ENCODE results near the gene MYO16. TPM values are rescaled to one million over a fixed set of nuclear protein-coding genes. Genes with fewer than 3 reads are reported as not detected.

The MYO16 gene
- total and polyA plus RNA-seq, 2 donors (not counting 1 experiment from before 2014, with no cell fraction given) = under 0.01 to 0.01 TPM

DNA sequence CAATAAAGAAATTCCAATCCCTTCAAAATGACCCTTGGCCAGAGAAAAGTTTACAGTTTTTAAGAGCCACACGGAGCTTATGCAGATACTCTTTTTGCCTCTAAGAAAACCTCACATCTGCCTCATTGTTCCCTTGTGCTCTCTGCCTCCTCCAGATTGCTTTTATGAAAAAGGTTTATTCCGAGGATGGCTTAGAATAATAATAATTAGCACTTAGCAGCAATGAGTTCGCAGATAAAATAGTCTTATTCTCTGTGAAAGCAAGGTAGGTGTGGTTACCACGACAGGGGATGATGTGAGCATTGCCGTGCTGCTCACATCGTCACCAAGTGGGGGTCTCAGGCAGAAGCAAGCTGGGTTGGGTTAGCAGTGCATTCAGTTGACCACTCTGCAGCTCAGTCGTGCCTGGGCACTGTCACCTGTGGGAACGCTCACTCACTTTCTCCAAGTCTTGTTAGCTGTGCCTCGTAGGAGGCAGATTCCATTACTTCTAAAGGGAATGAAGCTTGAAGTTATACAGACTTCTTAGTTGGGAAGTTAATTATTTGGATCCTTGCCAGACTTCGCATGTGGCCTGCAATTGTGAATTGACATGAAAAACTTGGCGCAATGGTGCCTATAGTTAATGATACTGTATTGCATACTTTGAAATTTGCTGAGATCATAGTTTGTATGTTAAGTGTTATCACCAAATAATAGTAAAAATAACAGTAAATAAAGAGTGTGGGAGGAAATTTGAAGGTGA lies 157.2 kb downstream of the MYO16 start:
- DNase-seq (ENCODE audit: low read depth in 2 of 2) = peak in 1 of 2 donors; percentile 1

DNA sequence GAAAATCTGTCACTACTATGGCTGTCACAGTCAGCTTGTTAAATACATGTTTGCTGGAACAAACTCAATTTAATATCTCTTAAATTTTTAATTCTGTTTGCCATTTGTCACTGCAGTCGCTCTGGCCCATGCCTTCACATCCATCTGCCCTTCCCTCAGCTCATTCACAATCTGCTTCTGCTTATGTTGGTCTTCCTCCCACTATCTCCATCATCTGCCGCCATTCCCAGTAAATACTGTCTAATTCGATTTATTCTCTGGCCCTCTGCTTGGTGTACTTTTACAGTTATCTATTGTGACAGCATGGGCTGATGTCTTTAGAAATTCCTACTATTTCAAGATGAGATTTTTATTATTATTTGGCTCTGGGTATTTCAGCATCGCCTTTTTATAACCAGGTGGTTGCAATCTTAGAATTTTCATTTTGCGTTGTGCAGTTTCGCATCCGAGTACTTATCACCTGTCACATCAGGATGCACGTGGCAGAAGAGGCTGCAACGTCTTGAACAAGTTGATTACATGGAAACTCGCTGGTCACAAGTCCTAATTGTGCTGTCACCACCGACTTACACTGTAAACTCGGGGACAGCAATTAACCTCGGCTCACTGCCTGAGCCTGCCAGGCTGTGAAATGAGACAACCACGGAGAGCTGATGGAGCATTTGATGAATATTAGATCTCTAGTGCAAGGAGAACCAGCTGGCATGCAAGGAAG lies 158.4 kb downstream of the MYO16 start:
- no peak for DNase-seq (ENCODE audit: low read depth in 2 of 2)
- Histone ChIP-seq H3K36me3 (ENCODE audit: control insufficient read depth, insufficient read depth, low read length) (no peaks in the 10 kb centered on the region), H3K27me3 (ENCODE audit: control insufficient read depth, insufficient read depth, low read length) (no peaks in the 10 kb centered on the region), H3K9ac (ENCODE audit: insufficient read depth, low read length) (no peak overlapping the region), H3K4me1 (ENCODE audit: control insufficient read depth, extremely low read depth, insufficient read depth, low read length) (no peaks in the 10 kb centered on the region), H4K20me1 (ENCODE audit: control insufficient read depth, extremely low read depth, insufficient read depth, low read length) (no peaks in the 10 kb centered on the region), H3K4me3 (replicated peaks in 1 of 4; ENCODE audit: control extremely low read depth in 1 of 4, insufficient read depth in 1 of 4, low read depth in 3 of 4, low read length in 4 of 4) (no peak overlapping the region), H3K4me2 (ENCODE audit: extremely low read depth, insufficient read depth, low read length) (no peak overlapping the region), H2AFZ (ENCODE audit: low read length) (no peak overlapping the region), H3K9me3 (ENCODE audit: control insufficient read depth, insufficient read depth, low read depth, low read length) (no peaks in the 10 kb centered on the region), H3K27ac (ENCODE audit: insufficient read depth, low read length) (no peak overlapping the region), H3K79me2 (ENCODE audit: control insufficient read depth, insufficient read depth, low read length) (no peaks in the 10 kb centered on the region)
- TF ChIP-seq EZH2 (IDR thresholded peaks at IDR 0.05; ENCODE audit: low read length, missing control alignments) = no peak
- TF ChIP-seq, protein P1, sequence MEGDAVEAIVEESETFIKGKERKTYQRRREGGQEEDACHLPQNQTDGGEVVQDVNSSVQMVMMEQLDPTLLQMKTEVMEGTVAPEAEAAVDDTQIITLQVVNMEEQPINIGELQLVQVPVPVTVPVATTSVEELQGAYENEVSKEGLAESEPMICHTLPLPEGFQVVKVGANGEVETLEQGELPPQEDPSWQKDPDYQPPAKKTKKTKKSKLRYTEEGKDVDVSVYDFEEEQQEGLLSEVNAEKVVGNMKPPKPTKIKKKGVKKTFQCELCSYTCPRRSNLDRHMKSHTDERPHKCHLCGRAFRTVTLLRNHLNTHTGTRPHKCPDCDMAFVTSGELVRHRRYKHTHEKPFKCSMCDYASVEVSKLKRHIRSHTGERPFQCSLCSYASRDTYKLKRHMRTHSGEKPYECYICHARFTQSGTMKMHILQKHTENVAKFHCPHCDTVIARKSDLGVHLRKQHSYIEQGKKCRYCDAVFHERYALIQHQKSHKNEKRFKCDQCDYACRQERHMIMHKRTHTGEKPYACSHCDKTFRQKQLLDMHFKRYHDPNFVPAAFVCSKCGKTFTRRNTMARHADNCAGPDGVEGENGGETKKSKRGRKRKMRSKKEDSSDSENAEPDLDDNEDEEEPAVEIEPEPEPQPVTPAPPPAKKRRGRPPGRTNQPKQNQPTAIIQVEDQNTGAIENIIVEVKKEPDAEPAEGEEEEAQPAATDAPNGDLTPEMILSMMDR (conservative IDR thresholded peaks at IDR 0.05 in 1 of 2, IDR thresholded peaks at IDR 0.05 in 1 of 2; ENCODE audit: low read depth in 1 of 2, low read length in 2 of 2) = no peak

More for the DNA sequence above, 157.2 kb downstream of the MYO16 start:
- H3K27me3 ChIP-seq (ENCODE audit: control insufficient read depth, insufficient read depth, low read length) = no peaks in the 10 kb centered on the region
- no peak overlapping the region for H3K4me3 ChIP-seq (replicated peaks in 1 of 4; ENCODE audit: control extremely low read depth in 1 of 4, insufficient read depth in 1 of 4, low read depth in 3 of 4, low read length in 4 of 4)
- no peaks in the 10 kb centered on the region for H3K9me3 ChIP-seq (ENCODE audit: control insufficient read depth, insufficient read depth, low read depth, low read length)
- H3K4me1 ChIP-seq (ENCODE audit: control insufficient read depth, extremely low read depth, insufficient read depth, low read length) = no peaks in the 10 kb centered on the region
- H4K20me1 ChIP-seq (ENCODE audit: control insufficient read depth, extremely low read depth, insufficient read depth, low read length) = no peaks in the 10 kb centered on the region
- H3K9ac ChIP-seq (ENCODE audit: insufficient read depth, low read length) = no peak overlapping the region
- H3K36me3 ChIP-seq (ENCODE audit: control insufficient read depth, insufficient read depth, low read length) = no peaks in the 10 kb centered on the region
- H3K4me2 ChIP-seq (ENCODE audit: extremely low read depth, insufficient read depth, low read length) = no peak overlapping the region
- no peaks in the 10 kb centered on the region for H3K79me2 ChIP-seq (ENCODE audit: control insufficient read depth, insufficient read depth, low read length)
- H2AFZ ChIP-seq (ENCODE audit: low read length) = no peak overlapping the region
- no peak overlapping the region for H3K27ac ChIP-seq (ENCODE audit: insufficient read depth, low read length)
- TF ChIP-seq, protein P1 (conservative IDR thresholded peaks at IDR 0.05 in 1 of 2, IDR thresholded peaks at IDR 0.05 in 1 of 2; ENCODE audit: low read depth in 1 of 2, low read length in 2 of 2) = no peak

DNA sequence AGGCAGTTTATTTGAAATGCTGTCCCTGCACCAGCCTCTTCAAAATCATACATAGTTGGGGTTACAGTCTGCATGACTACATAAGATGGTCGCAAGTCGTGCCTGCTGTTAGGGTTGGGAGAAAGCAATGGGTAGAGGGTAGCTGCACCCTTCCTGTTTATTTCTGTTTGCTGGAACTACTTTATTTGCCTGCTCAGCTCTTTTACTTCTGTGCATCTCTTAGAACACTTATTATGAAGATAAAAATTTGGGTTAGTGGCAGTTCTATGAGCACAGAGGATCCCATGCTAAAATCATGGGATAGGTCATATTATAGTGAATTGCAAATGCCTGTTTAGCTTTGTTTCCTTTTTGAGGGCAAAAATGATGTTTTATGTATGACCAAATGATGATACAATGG lies 160.1 kb downstream of the MYO16 start:
- Histone ChIP-seq H3K79me2 (ENCODE audit: control insufficient read depth, insufficient read depth, low read length) (no peaks in the 10 kb centered on the region), H3K4me2 (ENCODE audit: extremely low read depth, insufficient read depth, low read length) (no peak overlapping the region), H3K27me3 (ENCODE audit: control insufficient read depth, insufficient read depth, low read length) (no peaks in the 10 kb centered on the region), H3K9me3 (ENCODE audit: control insufficient read depth, insufficient read depth, low read depth, low read length) (no peaks in the 10 kb centered on the region), H3K27ac (ENCODE audit: insufficient read depth, low read length) (no peak overlapping the region), H3K9ac (ENCODE audit: insufficient read depth, low read length) (no peak overlapping the region), H3K4me3 (replicated peaks in 1 of 4; ENCODE audit: control extremely low read depth in 1 of 4, insufficient read depth in 1 of 4, low read depth in 3 of 4, low read length in 4 of 4) (no peak overlapping the region), H3K36me3 (ENCODE audit: control insufficient read depth, insufficient read depth, low read length) (no peaks in the 10 kb centered on the region), H3K4me1 (ENCODE audit: control insufficient read depth, extremely low read depth, insufficient read depth, low read length) (no peaks in the 10 kb centered on the region), H4K20me1 (ENCODE audit: control insufficient read depth, extremely low read depth, insufficient read depth, low read length) (no peaks in the 10 kb centered on the region), H2AFZ (ENCODE audit: low read length) (no peak overlapping the region)
- no peak for DNase-seq (ENCODE audit: low read depth in 2 of 2)
- TF ChIP-seq, protein P1 (conservative IDR thresholded peaks at IDR 0.05 in 1 of 2, IDR thresholded peaks at IDR 0.05 in 1 of 2; ENCODE audit: low read depth in 1 of 2, low read length in 2 of 2) = no peak
- TF ChIP-seq EZH2 (IDR thresholded peaks at IDR 0.05; ENCODE audit: low read length, missing control alignments) = no peak
